H1 (cell line): ENCODE measurements around the gene MTERF2.

Experiments
- CHD2 ChIP-seq: IDR thresholded peaks from 2 replicates; pipeline ENCODE4 v1.6.1; 2012; ENCODE audit warnings: low read length, improper control_type of control experiment
- CTCF ChIP-seq, 3 experiments: IDR thresholded peaks; 1 replicate in 2 of 3; 2 replicates in 1 of 3; pipeline versions ENCODE4 v1.5.1 to v1.6.1; 2011; ENCODE audit warnings: low read length in 3 of 3, mild to moderate bottlenecking in 3 of 3, inconsistent platforms in 2 of 3, low read depth in 1 of 3, moderate library complexity in 1 of 3; ENCODE audit not compliant: insufficient read depth in 1 of 3; ENCODE audit errors: control extremely low read depth in 1 of 3
- KDM1A ChIP-seq: fragments of 200-600, 300-600 bp; sonication (generic); IDR thresholded peaks from 2 replicates; pipeline ENCODE4 v1.7.1; 2016; ENCODE audit warnings: mild to moderate bottlenecking, low read length, borderline replicate concordance
- POLR2A ChIP-seq, 2 experiments: IDR thresholded peaks; 1 replicate in 1 of 2; 2 replicates in 1 of 2; pipeline ENCODE4 v1.6.1; 2011; ENCODE audit warnings: low read depth in 2 of 2, low read length in 2 of 2, mild to moderate bottlenecking in 2 of 2; ENCODE audit errors: control extremely low read depth in 1 of 2
- POLR2AphosphoS5 ChIP-seq: IDR thresholded peaks from 2 replicates; pipeline ENCODE4 v1.6.1; 2011; ENCODE audit warnings: low read depth, low read length
- SIRT6 ChIP-seq: IDR thresholded peaks from one replicate; pipeline ENCODE4 v1.7.1; 2012; ENCODE audit warnings: low read length, inconsistent platforms
- TEAD4 ChIP-seq: IDR thresholded peaks from 2 replicates; pipeline ENCODE4 v1.6.1; 2012; ENCODE audit warnings: low read depth, low read length, inconsistent platforms, mixed read lengths

- TF ChIP-seq CTCF (IDR thresholded peaks at IDR 0.05; ENCODE audit: control extremely low read depth in 1 of 3, insufficient read depth in 1 of 3, low read depth in 1 of 3, low read length in 3 of 3) (no peak), SIRT6 (no peak), KDM1A (no peak), POLR2AphosphoS5 (no peak; the same call in 1 of the 2 replicates), TEAD4 (no peak), POLR2A (IDR thresholded peaks at IDR 0.05; ENCODE audit: control extremely low read depth in 1 of 2, low read depth in 2 of 2, low read length in 2 of 2) (no peak), CHD2 (no peak)
These were observed 5.2 kb downstream of the MTERF2 start for GRCh38 chr12:106981788-106982187.
